Measurements from ENCODE around the gene PLEKHA5.

The PLEKHA5 gene

GRCh38 chr12:19201661-19202060, 72.1 kb downstream of the PLEKHA5 start:
- no peak overlapping the region for H3K4me2 ChIP-seq (ENCODE audit: low read length)
- no peak overlapping the region for H3K9ac ChIP-seq (ENCODE audit: low read length)
- no peak overlapping the region for H2AFZ ChIP-seq (ENCODE audit: low read length)
- H4K20me1 ChIP-seq (ENCODE audit: insufficient read depth, low read length): no peaks in the 10 kb centered on the region
- H3K27me3 ChIP-seq (ENCODE audit: insufficient read depth, low read length): no peaks in the 10 kb centered on the region
- H3K4me1 ChIP-seq (ENCODE audit: insufficient read depth, low read length, severe bottlenecking): no peaks in the 10 kb centered on the region
- no peak for TF ChIP-seq CTCF (IDR thresholded peaks at IDR 0.05; ENCODE audit: low read length)
- TF ChIP-seq EZH2 (IDR thresholded peaks at IDR 0.05; ENCODE audit: borderline replicate concordance, low read length): no peak
- H3K4me3 ChIP-seq (ENCODE audit: low read depth, low read length, poor library complexity, severe bottlenecking): no peak overlapping the region
- no peaks in the 10 kb centered on the region for H3K9me2 ChIP-seq (ENCODE audit: low read depth, low read length)
- no peak overlapping the region for H3K27ac ChIP-seq (ENCODE audit: low read depth, low read length, poor library complexity, severe bottlenecking)
- H3K79me2 ChIP-seq (ENCODE audit: insufficient read depth, low read length): no peaks in the 10 kb centered on the region
- H3K36me3 ChIP-seq (ENCODE audit: insufficient read depth, low read length): no peaks in the 10 kb centered on the region
- H3K9me3 ChIP-seq (ENCODE audit: low read length): no peaks in the 10 kb centered on the region
- no peaks in the 10 kb centered on the region for H3F3A ChIP-seq (ENCODE audit: insufficient read depth, low read length)

GRCh38 chr12:19203013-19203412, 73.5 kb downstream of the PLEKHA5 start:
- no peak overlapping the region for H2AFZ ChIP-seq (ENCODE audit: low read length)
- no peaks in the 10 kb centered on the region for H3K79me2 ChIP-seq (ENCODE audit: insufficient read depth, low read length)
- no peak overlapping the region for H3K4me2 ChIP-seq (ENCODE audit: low read length)
- no peaks in the 10 kb centered on the region for H3F3A ChIP-seq (ENCODE audit: insufficient read depth, low read length)
- no peaks in the 10 kb centered on the region for H3K9me2 ChIP-seq (ENCODE audit: low read depth, low read length)
- no peaks in the 10 kb centered on the region for H3K9me3 ChIP-seq (ENCODE audit: low read length)
- no peak for TF ChIP-seq CTCF (IDR thresholded peaks at IDR 0.05; ENCODE audit: low read length)
- no peak for TF ChIP-seq EZH2 (IDR thresholded peaks at IDR 0.05; ENCODE audit: borderline replicate concordance, low read length)
- no peaks in the 10 kb centered on the region for H4K20me1 ChIP-seq (ENCODE audit: insufficient read depth, low read length)
- H3K9ac ChIP-seq (ENCODE audit: low read length): no peak overlapping the region
- H3K27ac ChIP-seq (ENCODE audit: low read depth, low read length, poor library complexity, severe bottlenecking): no peak overlapping the region
- H3K4me3 ChIP-seq (ENCODE audit: low read depth, low read length, poor library complexity, severe bottlenecking): no peak overlapping the region
- no peaks in the 10 kb centered on the region for H3K27me3 ChIP-seq (ENCODE audit: insufficient read depth, low read length)
- H3K4me1 ChIP-seq (ENCODE audit: insufficient read depth, low read length, severe bottlenecking): no peaks in the 10 kb centered on the region
- H3K36me3 ChIP-seq (ENCODE audit: insufficient read depth, low read length): no peaks in the 10 kb centered on the region

- Histone ChIP-seq H3K79me2 (ENCODE audit: insufficient read depth, low read length) (no peaks in the 10 kb centered on the region), H3K27ac (ENCODE audit: low read depth, low read length, poor library complexity, severe bottlenecking) (no peak overlapping the region), H2AFZ (ENCODE audit: low read length) (no peak overlapping the region), H3K9me2 (ENCODE audit: low read depth, low read length) (no peaks in the 10 kb centered on the region), H3K4me1 (ENCODE audit: insufficient read depth, low read length, severe bottlenecking) (no peaks in the 10 kb centered on the region), H3K9ac (ENCODE audit: low read length) (no peak overlapping the region), H4K20me1 (ENCODE audit: insufficient read depth, low read length) (no peaks in the 10 kb centered on the region), H3K9me3 (ENCODE audit: low read length) (no peaks in the 10 kb centered on the region), H3K36me3 (ENCODE audit: insufficient read depth, low read length) (no peaks in the 10 kb centered on the region), H3F3A (ENCODE audit: insufficient read depth, low read length) (no peaks in the 10 kb centered on the region), H3K4me3 (ENCODE audit: low read depth, low read length, poor library complexity, severe bottlenecking) (no peak overlapping the region), H3K4me2 (ENCODE audit: low read length) (no peak overlapping the region), H3K27me3 (ENCODE audit: insufficient read depth, low read length) (no peaks in the 10 kb centered on the region)
- TF ChIP-seq CTCF (IDR thresholded peaks at IDR 0.05; ENCODE audit: low read length) (no peak), EZH2 (IDR thresholded peaks at IDR 0.05; ENCODE audit: borderline replicate concordance, low read length) (no peak)
Observed at GRCh38 chr12:19203539-19204506, 74.3 kb downstream of the PLEKHA5 start.

All from OCI-LY1 (cell line).